Measurements from ENCODE around the gene KCNAB1.

Gene KCNAB1

DNA sequence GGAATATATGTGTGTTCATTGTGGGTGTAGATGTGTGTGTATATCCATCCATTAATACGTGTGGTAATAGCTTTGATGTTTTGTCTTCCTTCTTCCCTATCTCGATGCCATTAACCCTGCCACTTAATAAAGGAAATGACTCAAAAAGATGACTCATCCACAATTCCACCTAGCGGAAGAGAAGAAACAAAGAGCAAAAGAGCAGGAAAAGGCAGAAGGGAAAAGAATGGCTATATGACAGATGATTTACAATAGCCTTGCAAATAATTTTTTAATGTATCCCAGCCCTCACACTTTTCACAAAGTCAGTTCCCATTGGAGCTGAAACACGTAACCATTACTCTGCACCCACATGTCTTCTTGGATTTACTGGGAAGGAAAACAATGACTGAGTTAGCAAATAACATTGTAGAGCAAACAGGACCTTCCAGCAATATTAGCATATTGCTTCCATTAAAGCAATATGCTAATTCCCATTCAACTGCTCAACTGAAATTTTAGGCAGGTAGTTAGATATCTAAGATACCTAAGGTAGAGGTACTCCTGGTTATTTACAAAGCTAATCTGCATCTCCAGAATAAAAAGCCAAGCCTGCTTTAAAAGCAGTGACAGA, 197.2 kb downstream of the KCNAB1 start:
- DNase-seq (ENCODE audit: low spot score): no peak

DNA sequence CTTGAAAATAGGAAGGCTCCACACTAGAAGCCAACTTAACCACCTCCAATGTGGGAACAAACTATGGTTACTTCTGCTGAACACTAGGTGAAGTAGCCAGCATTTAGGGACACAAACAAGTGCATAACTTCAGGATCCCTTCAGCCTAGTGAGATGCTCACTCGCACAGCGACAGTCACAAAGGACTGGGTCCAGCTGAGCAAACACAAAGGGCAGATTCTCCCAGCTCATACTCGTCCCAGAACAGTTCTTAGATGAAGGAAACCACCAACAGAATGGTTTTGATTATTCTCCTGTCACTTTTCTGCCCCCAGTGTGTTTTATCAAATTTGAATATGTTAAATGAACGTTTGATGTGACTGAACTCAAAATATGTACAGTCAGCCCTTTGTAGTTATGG, 201.6 kb downstream of the KCNAB1 start:
- no peak for DNase-seq (ENCODE audit: low spot score)

DNA sequence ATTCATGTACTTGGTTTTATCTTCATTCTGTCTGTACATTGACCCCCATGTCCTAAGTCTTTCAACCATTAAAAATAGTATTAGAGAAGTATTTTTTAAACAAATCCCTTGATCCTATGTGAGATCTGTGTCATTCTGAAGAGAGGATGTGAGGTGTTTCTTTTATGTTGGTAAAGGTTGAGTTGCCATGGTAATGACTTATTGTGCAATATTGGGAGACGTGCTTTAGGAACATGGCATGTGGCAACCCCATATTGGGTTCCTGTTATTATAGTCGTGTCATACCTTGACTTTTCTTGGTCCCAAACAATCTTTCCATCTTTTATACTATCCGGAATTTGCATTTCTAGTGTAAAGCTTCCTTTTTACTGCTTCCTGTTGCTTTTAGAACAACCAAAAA, 203.1 kb downstream of the KCNAB1 start:
- DNase-seq (ENCODE audit: low spot score): no peak

DNA sequence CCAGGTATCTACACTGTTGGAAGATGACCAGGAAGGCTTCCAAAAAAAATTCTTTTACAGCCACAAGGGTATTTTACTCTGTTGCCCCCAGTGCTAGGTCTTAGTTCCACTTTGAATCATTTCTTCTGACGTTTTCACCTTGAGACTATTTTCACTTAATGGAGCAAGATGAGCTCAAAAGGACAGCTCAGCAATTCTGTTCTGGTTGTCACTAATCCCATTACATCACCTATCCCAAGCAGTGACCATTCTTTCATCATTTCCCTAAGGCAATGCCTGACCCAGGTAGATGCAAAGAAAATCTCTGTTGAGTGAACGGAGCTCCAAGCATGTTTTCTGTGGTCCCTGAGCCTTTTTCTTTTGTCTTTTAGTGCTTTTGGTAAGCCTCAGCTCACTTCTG, 210.0 kb downstream of the KCNAB1 start:
- no peak for DNase-seq (ENCODE audit: low spot score)

DNA sequence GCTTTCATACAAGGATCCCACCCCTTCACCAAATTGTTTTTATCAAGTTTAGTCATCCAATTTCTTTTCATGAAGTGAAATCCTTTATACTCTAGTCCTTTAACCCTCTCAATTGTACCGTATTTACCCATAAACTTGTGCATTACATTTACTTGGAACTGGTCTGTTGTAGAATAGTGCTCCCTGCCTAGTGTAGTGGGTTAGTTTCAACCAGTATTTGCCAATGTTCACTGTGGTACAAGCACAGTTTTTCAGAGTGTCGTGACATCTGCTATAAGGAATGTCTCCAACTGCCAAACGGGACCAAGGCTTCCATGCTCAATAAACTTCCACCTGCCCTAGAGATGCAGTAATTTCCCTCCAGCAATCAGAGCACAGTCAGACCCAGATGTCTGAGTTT, 211.9 kb downstream of the KCNAB1 start:
- DNase-seq (ENCODE audit: low spot score): peak; percentile 23

GRCh38 chr3:156334841-156335545, 214.6 kb downstream of the KCNAB1 start:
- DNase-seq (ENCODE audit: low spot score): no peak

DNA sequence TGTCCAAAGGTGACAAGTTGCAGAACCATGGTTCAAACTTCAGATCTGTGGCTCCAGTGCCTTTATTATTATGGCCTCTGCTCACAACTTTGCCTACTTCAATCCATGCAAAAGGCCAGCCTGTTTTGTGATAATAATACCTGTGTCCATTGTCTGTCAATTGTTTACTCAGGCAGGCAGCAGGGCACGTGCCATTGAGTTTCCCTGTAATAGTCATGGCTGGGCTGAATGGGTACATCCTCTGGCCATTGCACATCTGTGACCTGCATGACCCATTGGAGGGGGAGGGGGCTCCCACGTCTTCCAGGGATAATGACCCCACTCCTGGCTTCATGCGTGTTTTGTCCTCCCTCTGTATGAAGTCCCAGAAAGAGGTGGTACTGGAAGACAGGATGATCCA, 219.1 kb downstream of the KCNAB1 start:
- no peak for DNase-seq (ENCODE audit: low spot score)

GRCh38 chr3:156341332-156341731, 221.0 kb downstream of the KCNAB1 start:
- no peak for DNase-seq (ENCODE audit: low spot score)

- no peak for DNase-seq (ENCODE audit: low spot score)
Observed at GRCh38 chr3:156341831-156342416, 221.5 kb downstream of the KCNAB1 start.

GRCh38 chr3:156344215-156344614, 223.8 kb downstream of the KCNAB1 start:
- DNase-seq (ENCODE audit: low spot score): no peak

GRCh38 chr3:156349111-156349510, 228.7 kb downstream of the KCNAB1 start:
- DNase-seq (ENCODE audit: low spot score): no peak

DNA sequence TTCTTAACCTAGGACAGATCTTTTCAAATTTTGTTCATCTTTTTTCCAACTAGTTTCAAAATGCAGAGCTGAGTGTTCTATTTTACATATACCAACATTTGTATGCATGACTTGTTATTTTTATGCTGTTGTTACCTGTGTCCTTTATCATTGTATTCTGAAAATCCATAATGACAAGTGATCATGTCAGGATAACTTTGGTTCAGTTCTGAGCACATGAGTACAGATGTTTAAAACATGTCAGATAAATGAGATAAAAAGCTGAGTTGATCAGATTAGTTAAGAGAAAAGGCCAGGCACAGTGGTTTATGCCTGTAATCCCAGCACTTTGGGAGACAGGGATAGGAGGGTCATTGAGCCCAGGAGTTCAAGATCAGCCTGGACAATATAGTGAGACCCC, 229.6 kb downstream of the KCNAB1 start:
- DNase-seq (ENCODE audit: low spot score): no peak

GRCh38 chr3:156350781-156351180, 230.4 kb downstream of the KCNAB1 start:
- DNase-seq (ENCODE audit: low spot score): no peak

- DNase-seq (ENCODE audit: low spot score): no peak
Observed at GRCh38 chr3:156351783-156352182, 231.4 kb downstream of the KCNAB1 start.

DNA sequence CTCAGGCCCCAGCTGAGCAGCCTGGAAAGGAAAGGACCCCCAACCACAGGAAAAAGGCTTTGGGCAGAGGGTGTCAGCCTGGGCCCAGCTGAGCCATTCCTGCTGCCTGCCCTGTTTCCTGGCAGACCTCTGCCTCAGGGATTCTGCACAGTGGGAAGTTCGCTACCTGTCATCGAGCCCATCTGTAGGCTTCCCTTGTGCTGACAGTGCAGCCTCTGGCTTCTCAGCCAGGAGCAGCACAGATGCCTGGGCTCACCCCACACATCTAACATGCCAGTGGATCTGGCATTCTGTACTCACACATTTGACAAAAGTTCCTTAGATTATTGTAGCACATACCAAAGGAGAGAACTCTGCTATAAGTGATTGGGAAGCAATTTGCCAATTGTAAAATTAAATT, 232.3 kb downstream of the KCNAB1 start:
- DNase-seq (ENCODE audit: low spot score): no peak

GRCh38 chr3:156353563-156353962, 233.2 kb downstream of the KCNAB1 start:
- no peak for DNase-seq (ENCODE audit: low spot score)

DNA sequence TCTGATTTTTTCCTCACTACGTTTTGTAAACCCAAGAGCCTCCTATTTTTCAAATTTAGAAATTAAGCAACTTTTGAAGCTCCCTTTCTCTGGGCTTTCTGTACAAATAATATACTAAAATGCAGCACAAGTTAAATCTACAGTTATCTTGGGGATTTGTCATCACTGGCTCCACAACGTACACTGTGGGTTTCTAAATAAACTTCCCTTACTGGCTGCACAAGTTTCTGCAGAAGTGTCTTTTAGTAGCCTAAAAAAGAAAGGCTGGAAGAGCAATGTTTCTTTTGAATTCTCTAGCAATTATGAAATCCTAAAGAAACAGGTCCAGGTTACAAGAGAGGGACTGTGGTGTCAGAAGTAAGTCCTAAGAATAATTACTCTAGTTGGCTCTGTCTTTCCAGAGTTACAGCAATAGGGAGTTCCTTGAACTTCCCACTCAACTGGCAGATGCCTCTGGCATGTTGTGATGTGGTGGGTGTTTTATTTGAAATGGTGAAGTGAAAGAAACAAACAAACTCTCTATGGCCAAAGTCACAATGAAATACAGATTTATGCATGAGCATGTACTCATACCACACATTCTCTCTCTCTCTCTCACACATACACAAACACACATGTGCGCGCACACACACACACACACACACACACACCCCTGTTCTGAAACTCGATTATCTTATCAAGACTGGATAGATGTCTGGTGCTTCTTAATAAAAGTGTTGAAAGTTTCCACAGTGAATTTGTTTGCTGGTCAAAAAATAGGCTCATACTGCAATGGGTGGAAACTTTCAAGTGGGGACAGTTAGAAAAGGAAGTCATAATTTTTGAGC, 236.4 kb downstream of the KCNAB1 start:
- DNase-seq (ENCODE audit: low spot score): no peak

- DNase-seq (ENCODE audit: low spot score): peak; percentile 14
Observed at GRCh38 chr3:156358232-156358631, 237.9 kb downstream of the KCNAB1 start.

DNA sequence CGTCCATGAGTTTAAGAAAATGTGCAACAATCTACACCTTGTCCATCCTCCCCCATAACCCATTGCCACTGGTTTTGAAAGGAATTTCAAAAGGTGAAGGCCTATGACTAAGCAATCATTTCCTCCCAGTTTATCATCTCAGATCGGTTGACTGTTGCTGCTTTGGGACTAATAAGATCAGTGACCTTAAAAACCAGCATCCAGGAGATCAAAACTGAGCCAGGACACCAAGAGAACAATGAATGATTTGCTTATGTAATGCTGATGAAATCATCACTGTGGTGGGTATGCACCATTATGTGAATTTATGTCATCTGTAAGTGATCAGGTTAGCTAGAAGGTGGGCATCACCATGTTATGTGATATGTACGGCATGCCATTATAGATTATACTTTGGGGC, 239.0 kb downstream of the KCNAB1 start:
- no peak for DNase-seq (ENCODE audit: low spot score)

GRCh38 chr3:156360083-156360482, 239.7 kb downstream of the KCNAB1 start:
- DNase-seq (ENCODE audit: low spot score): no peak

GRCh38 chr3:156360963-156361362, 240.6 kb downstream of the KCNAB1 start:
- DNase-seq (ENCODE audit: low spot score): no peak

GRCh38 chr3:156366559-156366958, 246.2 kb downstream of the KCNAB1 start:
- no peak for DNase-seq (ENCODE audit: low spot score)

DNA sequence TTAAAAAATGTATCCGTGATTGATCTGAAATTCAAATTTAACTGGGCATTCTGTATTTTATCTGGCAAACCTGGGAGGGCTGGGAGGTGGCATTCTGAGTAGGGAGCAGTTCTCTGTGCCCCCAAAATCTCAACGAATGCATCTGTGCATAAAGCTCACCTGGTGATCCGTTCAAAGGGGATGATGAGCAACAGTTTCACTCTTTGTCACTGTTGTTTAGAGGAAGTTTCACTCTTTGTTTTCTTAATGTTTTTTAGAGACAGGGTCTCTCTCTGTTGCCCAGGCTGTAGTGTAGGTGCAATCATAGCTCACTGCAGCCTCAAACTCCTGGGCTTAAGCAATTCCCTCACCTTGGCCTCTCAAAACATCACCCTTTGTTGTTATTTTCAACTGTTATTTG, 247.8 kb downstream of the KCNAB1 start:
- DNase-seq (ENCODE audit: low spot score): no peak

Measured in cerebellar cortex (tissue), 1 donor.